Suprapubic skin (tissue), 4 donors: Measurements from ENCODE around the gene WIPF3. TPM values are rescaled to one million over a fixed set of nuclear protein-coding genes. Genes with fewer than 3 reads are reported as not detected.

Experiments
- DNase-seq, 2 donors: peaks; one replicate each; pipeline ENCODE4 v3.0.0-alpha.2; 2019; ENCODE audit warnings: low spot score in 2 of 2
- H3K27ac ChIP-seq: fragments of 200-600 bp; sonication (generic); one replicate; pipeline ENCODE4 v1.5.1; 2019
- H3K27me3 ChIP-seq: fragments of 200-600 bp; sonication (generic); one replicate; pipeline ENCODE4 v1.5.1; 2019
- H3K36me3 ChIP-seq: fragments of 200-600 bp; sonication (generic); one replicate; pipeline ENCODE4 v1.5.1; 2019
- H3K4me1 ChIP-seq: fragments of 200-600 bp; sonication (generic); one replicate; pipeline ENCODE4 v1.5.1; 2019
- H3K4me3 ChIP-seq: fragments of 200-600 bp; sonication (generic); one replicate; pipeline ENCODE4 v1.5.1; 2019; ENCODE audit warnings: mild to moderate bottlenecking
- H3K9me3 ChIP-seq: fragments of 200-600 bp; sonication (generic); one replicate; pipeline ENCODE4 v1.5.1; 2019
- CTCF ChIP-seq, 2 donors: fragments of 200-600 bp in 1 of 2; fragments of 450-650 bp in 1 of 2; sonication (generic) in 1 of 2; IDR thresholded peaks; one replicate each; pipeline ENCODE4 v1.5.1; 2016 to 2019; ENCODE audit warnings: antibody characterized with exemption in 2 of 2, mild to moderate bottlenecking in 1 of 2, moderate library complexity in 1 of 2
- EP300 ChIP-seq: sonication (generic); formaldehyde crosslinking; IDR thresholded peaks from one replicate; pipeline ENCODE4 v1.6.1; 2017; ENCODE audit warnings: antibody characterized with exemption
- POLR2A ChIP-seq, 2 donors: fragments of 450-650 bp; IDR thresholded peaks; one replicate each; pipeline ENCODE4 v1.6.1; 2017; ENCODE audit warnings: antibody characterized with exemption in 2 of 2, mild to moderate bottlenecking in 2 of 2, moderate library complexity in 2 of 2
- POLR2AphosphoS5 ChIP-seq, 3 donors: sonication (generic); formaldehyde crosslinking; IDR thresholded peaks; one replicate each; pipeline ENCODE4 v1.6.1; 2017; ENCODE audit warnings: antibody characterized with exemption in 3 of 3
- WGBS: methylation state at CpG from one replicate; pipeline ENCODE4 v1.1.5; 2018; 5-methylcytosine and 5-hydroxymethylcytosine counted together
- total RNA-seq, 4 donors: library from RNA; depleted of rRNA; stranded (reverse); fragments of >200 nt; gene quantifications; one replicate each; pipeline ENCODE4 v1.1.0, GENCODE V29; 2016

The WIPF3 gene
- total RNA-seq, 4 donors from 2014 or later, result 0.30 to 1.4 (median 0.58) TPM

GRCh38 chr7:29924006-29924405 is 117.7 kb downstream of the WIPF3 start:
- H3K4me3 ChIP-seq, result no peak overlapping the region
- TF ChIP-seq POLR2A (IDR thresholded peaks at IDR 0.05) (no peak), CTCF (IDR thresholded peaks at IDR 0.05) (no peak), POLR2AphosphoS5 (IDR thresholded peaks at IDR 0.05) (no peak), EP300 (no peak)
- 76% methylated on average over 2 of the region's 9 CpGs for WGBS

DNA sequence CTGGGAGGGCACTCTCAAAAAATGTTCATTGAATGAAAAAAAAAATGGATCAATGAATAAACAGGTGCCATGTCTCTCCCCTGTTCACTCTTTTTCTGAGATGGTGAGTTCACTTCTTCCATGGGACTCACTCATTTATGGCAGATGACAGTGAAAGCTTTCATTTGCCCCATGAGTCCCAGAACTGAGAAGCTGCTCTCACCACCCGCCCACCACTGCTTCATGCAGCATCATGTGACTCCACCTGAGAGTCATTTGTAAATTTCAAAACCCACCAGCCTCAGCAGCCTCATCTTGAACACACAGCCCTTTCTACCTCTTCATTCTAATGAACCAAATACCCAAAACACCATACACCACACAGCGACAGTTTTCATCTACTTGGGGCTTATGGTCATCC is 118.4 kb downstream of the WIPF3 start:
- H3K4me3 ChIP-seq, result no peak overlapping the region
- H3K27ac ChIP-seq, result no peak overlapping the region
- no peaks in the 10 kb centered on the region for H3K9me3 ChIP-seq
- no peak for TF ChIP-seq POLR2A (IDR thresholded peaks at IDR 0.05)
- no peak for TF ChIP-seq EP300
- TF ChIP-seq CTCF (IDR thresholded peaks at IDR 0.05), result no peak
- no peak for TF ChIP-seq POLR2AphosphoS5 (IDR thresholded peaks at IDR 0.05)
- H3K4me1 ChIP-seq, result no peaks in the 10 kb centered on the region
- 86% methylated on average over 2 of the region's 2 CpGs for WGBS
- H3K36me3 ChIP-seq, result peaks cover 8% of the 10 kb centered on the region
- no peak for DNase-seq
- H3K27me3 ChIP-seq, result no peaks in the 10 kb centered on the region

More at GRCh38 chr7:29924006-29924405, 117.7 kb downstream of the WIPF3 start:
- H3K9me3 ChIP-seq, result no peaks in the 10 kb centered on the region
- no peaks in the 10 kb centered on the region for H3K27me3 ChIP-seq
- DNase-seq, result no peak
- no peaks in the 10 kb centered on the region for H3K4me1 ChIP-seq
- no peak overlapping the region for H3K27ac ChIP-seq
- peaks cover 8% of the 10 kb centered on the region for H3K36me3 ChIP-seq

DNA sequence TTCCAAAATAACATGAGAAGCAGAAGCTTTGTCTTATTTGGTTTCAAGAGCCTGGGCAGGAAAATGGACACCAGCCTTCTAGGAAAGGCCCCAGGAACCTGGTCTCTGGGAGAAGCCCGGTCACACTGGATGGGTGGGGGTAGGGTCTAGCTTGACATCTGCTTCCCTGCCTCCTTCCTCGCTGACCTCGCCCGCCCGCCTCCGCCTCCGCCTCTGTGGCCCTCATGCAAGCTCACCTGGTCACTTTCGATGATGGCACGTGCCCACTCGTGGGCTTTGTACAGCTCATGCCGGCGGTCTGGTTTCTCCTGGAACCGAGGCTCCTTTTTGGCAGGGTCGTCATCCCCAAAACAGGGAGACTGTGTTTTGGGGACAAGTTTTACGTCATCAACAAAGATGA is 119.9 kb downstream of the WIPF3 start:
- Histone ChIP-seq H3K27me3 (no peaks in the 10 kb centered on the region), H3K4me3 (no peak overlapping the region), H3K27ac (no peak overlapping the region), H3K4me1 (no peaks in the 10 kb centered on the region), H3K9me3 (no peaks in the 10 kb centered on the region), H3K36me3 (peaks cover 12% of the 10 kb centered on the region)
- TF ChIP-seq POLR2AphosphoS5 (IDR thresholded peaks at IDR 0.05) (no peak), EP300 (no peak), CTCF (IDR thresholded peaks at IDR 0.05) (no peak), POLR2A (IDR thresholded peaks at IDR 0.05) (no peak)
- WGBS, result 96% methylated on average over 15 of the region's 15 CpGs
- DNase-seq, result no peak

DNA sequence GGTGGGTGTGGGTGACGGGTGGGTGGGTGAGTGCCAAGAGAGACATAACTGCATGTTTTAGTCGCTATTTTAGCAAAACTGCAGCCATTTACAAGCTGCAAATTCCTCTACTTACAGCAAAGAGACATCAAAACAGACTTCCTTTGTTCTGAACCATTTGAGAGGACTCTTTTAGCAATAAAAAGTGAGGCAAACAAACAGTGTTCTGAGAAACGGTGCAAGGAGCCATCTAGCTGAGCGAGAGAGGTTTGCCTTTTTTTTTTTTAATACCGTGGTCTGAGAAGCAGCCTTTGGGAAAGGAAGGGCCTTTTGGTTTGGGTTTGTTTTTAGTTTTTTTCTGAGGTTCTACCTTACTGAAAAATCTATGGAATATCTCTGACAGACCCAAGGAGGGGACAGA is 120.4 kb downstream of the WIPF3 start:
- Histone ChIP-seq H3K4me3 (no peak overlapping the region), H3K27ac (no peak overlapping the region), H3K4me1 (no peaks in the 10 kb centered on the region), H3K36me3 (peaks cover 12% of the 10 kb centered on the region), H3K9me3 (no peaks in the 10 kb centered on the region), H3K27me3 (no peaks in the 10 kb centered on the region)
- WGBS, result 59% methylated on average over 5 of the region's 5 CpGs
- TF ChIP-seq POLR2A (IDR thresholded peaks at IDR 0.05) (no peak), CTCF (IDR thresholded peaks at IDR 0.05) (no peak), EP300 (no peak), POLR2AphosphoS5 (IDR thresholded peaks at IDR 0.05) (no peak)
- no peak for DNase-seq

DNA sequence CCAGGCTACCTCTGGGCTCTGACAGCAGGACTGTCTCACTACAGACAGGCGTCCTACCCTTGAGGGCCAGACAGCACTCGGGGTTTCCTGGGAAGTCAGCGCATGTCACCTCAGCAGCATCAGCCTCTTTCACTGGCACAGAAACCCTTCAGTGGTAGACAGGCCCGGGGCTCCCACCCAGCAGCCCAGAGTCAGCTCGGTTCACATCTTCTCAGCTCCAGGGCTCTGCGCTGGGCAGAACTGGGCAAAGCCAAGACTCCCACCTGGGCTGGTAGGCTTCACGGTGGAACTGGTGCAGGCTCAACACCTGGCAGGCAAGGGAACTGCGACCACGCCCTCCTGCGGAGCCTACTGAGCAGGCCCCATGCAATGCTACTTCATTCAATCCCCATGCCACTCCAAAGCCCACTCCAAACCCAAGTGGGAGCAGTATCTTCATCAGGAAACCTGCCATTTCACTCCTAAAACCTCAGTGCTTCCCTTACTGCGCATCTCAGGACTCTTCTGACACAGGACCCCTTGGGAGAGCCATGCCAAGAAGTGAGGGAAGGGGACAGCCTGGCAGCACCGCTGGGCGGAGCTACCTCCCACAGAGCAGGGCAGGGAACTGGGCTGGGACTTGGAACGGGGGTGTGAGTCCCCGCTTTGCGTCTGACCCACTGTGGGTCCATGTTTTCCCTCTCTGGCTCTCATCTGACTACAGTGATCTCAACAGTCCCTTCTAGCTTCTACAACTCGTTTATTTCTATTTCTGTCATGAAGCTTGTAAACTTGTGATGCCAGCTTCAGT is 122.9 kb downstream of the WIPF3 start:
- no peak for DNase-seq
- H3K27me3 ChIP-seq, result no peaks in the 10 kb centered on the region
- TF ChIP-seq EP300, result no peak
- TF ChIP-seq POLR2AphosphoS5 (IDR thresholded peaks at IDR 0.05), result no peak
- no peak for TF ChIP-seq POLR2A (IDR thresholded peaks at IDR 0.05)
- no peak for TF ChIP-seq CTCF (IDR thresholded peaks at IDR 0.05)
- peaks cover 5% of the 10 kb centered on the region for H3K36me3 ChIP-seq
- 86% methylated on average over 10 of the region's 17 CpGs for WGBS
- no peak overlapping the region for H3K4me3 ChIP-seq
- H3K9me3 ChIP-seq, result no peaks in the 10 kb centered on the region
- H3K4me1 ChIP-seq, result no peaks in the 10 kb centered on the region
- no peak overlapping the region for H3K27ac ChIP-seq
